HepG2 (cell line): Measurements from ENCODE around the gene ABHD1. TPM values are rescaled to one million over a fixed set of nuclear protein-coding genes. Genes with fewer than 3 reads are reported as not detected.

Experiments used
- ADNP ChIP-seq: sonication (generic); formaldehyde crosslinking; IDR thresholded peaks from 2 replicates; pipeline ENCODE4 v1.4.0; 2020; ENCODE audit warnings: missing genetic modification reagents
- ARID2 ChIP-seq: sonication (generic); formaldehyde crosslinking; IDR thresholded peaks from 2 replicates; pipeline ENCODE4 v1.8.1; 2022; ENCODE audit warnings: mild to moderate bottlenecking, missing genetic modification reagents, borderline replicate concordance
- ATM ChIP-seq: fragments of 450-650 bp; IDR thresholded peaks from 2 replicates; pipeline ENCODE4 v1.7.1; 2017; ENCODE audit warnings: mild to moderate bottlenecking, borderline replicate concordance
- ELF3 ChIP-seq: IDR thresholded peaks from 2 replicates; pipeline ENCODE4 v1.6.1; 2016; ENCODE audit warnings: missing genetic modification reagents, missing compliant biosample characterization
- FOSL1 ChIP-seq: sonication (generic); formaldehyde crosslinking; IDR thresholded peaks from 2 replicates; pipeline ENCODE4 v1.9.0; 2021; ENCODE audit warnings: missing genetic modification reagents, borderline replicate concordance
- FOXC1 ChIP-seq: sonication (generic); formaldehyde crosslinking; IDR thresholded peaks from 2 replicates; pipeline ENCODE4 v1.8.0; 2022; ENCODE audit warnings: mild to moderate bottlenecking, missing genetic modification reagents, borderline replicate concordance
- GZF1 ChIP-seq: sonication (generic); formaldehyde crosslinking; IDR thresholded peaks from 2 replicates; pipeline ENCODE4 v1.5.1; 2020; ENCODE audit warnings: mild to moderate bottlenecking, missing genetic modification reagents
- KAT8 ChIP-seq: IDR thresholded peaks from 2 replicates; pipeline ENCODE4 v1.6.1; 2016; ENCODE audit warnings: missing genetic modification reagents, missing compliant biosample characterization
- NFRKB ChIP-seq: fragments of 450-650 bp; IDR thresholded peaks from 2 replicates; pipeline ENCODE4 v1.6.1; 2017
- RCOR2 ChIP-seq: IDR thresholded peaks from 2 replicates; pipeline ENCODE4 v1.6.1; 2016; ENCODE audit warnings: missing biosample characterization, missing genetic modification reagents
- SNAPC2 ChIP-seq: sonication (generic); formaldehyde crosslinking; IDR thresholded peaks from 2 replicates; pipeline ENCODE4 v1.8.1; 2022; ENCODE audit warnings: mild to moderate bottlenecking, missing genetic modification reagents
- ZNF234 ChIP-seq: sonication (generic); formaldehyde crosslinking; conservative IDR thresholded peaks from 2 replicates; pipeline ENCODE4 v1.5.1; 2020; ENCODE audit warnings: mild to moderate bottlenecking, missing genetic modification reagents
- ZNF260 ChIP-seq: sonication (generic); formaldehyde crosslinking; IDR thresholded peaks from 2 replicates; pipeline ENCODE4 v1.4.0; 2020; ENCODE audit warnings: missing genetic modification reagents, low read depth, mild to moderate bottlenecking, borderline replicate concordance
- ZNF552 ChIP-seq: sonication (generic); formaldehyde crosslinking; IDR thresholded peaks from 2 replicates; pipeline ENCODE4 v1.9.0; 2022; ENCODE audit warnings: missing genetic modification reagents, mild to moderate bottlenecking, borderline replicate concordance
- ZNF563 ChIP-seq: sonication (generic); formaldehyde crosslinking; IDR thresholded peaks from 2 replicates; pipeline ENCODE4 v1.8.0; 2022; ENCODE audit warnings: mild to moderate bottlenecking, moderate library complexity, missing genetic modification reagents
- ZNF646 ChIP-seq: sonication (generic); formaldehyde crosslinking; IDR thresholded peaks from 2 replicates; pipeline ENCODE4 v1.9.0; 2021; ENCODE audit warnings: mild to moderate bottlenecking, missing genetic modification reagents
- ZNF674 ChIP-seq: sonication (generic); formaldehyde crosslinking; IDR thresholded peaks from 2 replicates; pipeline ENCODE4 v1.5.0; 2020; ENCODE audit warnings: low read depth, mild to moderate bottlenecking, missing genetic modification reagents
- ZNF788 ChIP-seq: sonication (generic); formaldehyde crosslinking; IDR thresholded peaks from 2 replicates; pipeline ENCODE4 v1.5.0; 2020; ENCODE audit warnings: mild to moderate bottlenecking, missing genetic modification reagents, borderline replicate concordance
- ZSCAN31 ChIP-seq: sonication (generic); formaldehyde crosslinking; IDR thresholded peaks from 2 replicates; pipeline ENCODE4 v1.5.0; 2020; ENCODE audit warnings: low read depth, mild to moderate bottlenecking, missing genetic modification reagents
- polyA plus RNA-seq, 8 experiments: library from polyadenylated mRNA; depleted of rRNA in 3 of 8; stranded (reverse) in 7 of 8; unstranded in 1 of 8; fragments of >200 nt; fragmentation: Illumina TruSeq in 4 of 8; extraction: Trizol in 4 of 8; gene quantifications; 2 replicates each; pipeline versions ENCODE4 v1.2.1 to v1.2.3, GENCODE V29; 2011 to 2016; ENCODE audit warnings: low read depth in 4 of 8, missing spikeins in 1 of 8, mixed read lengths in 1 of 8; ENCODE audit not compliant: insufficient read depth in 1 of 8
- total RNA-seq, 5 experiments: library from RNA; depleted of rRNA; stranded (reverse); fragments of >200 nt; fragmentation: Illumina TruSeq; extraction: Trizol; gene quantifications; 2 replicates each; pipeline ENCODE4 v1.2.3, GENCODE V29; 2016; ENCODE audit warnings: low read depth in 1 of 5
- TF ChIP-seq, protein P1 (sequence below): sonication (generic); formaldehyde crosslinking; IDR thresholded peaks from 2 replicates; pipeline ENCODE4 v1.4.0; 2020; ENCODE audit warnings: missing genetic modification reagents, borderline replicate concordance

ABHD1 gene
- total and polyA plus RNA-seq, 2 of the 13 experiments (the other 11 are each of a cell fraction or from before 2014, with no cell fraction given), result 0.04 to 0.81 TPM

GRCh38 chr2:27086090-27086723, 37.4 kb upstream of the ABHD1 start (continued):
- TF ChIP-seq FOXC1 (CRISPR knock-in tag) (no peak), ZNF563 (CRISPR knock-in tag) (no peak), ATM (no peak), ZNF552 (CRISPR knock-in tag) (no peak; the same call in 1 of the 2 replicates), ZSCAN31 (0 out of 2 replicates have a peak, but pooled peaks have one; percentile 22), ELF3 (CRISPR knock-in tag) (peak; percentile 69; the same call in 1 of the 2 replicates), ZNF646 (CRISPR knock-in tag) (no peak), SNAPC2 (CRISPR knock-in tag) (peak; percentile 50; the same call in 1 of the 2 replicates), ARID2 (CRISPR knock-in tag) (no peak), ZNF234 (CRISPR knock-in tag) (peak; percentile 99), ZNF260 (CRISPR knock-in tag) (no peak), RCOR2 (CRISPR knock-in tag) (peak; percentile 71; the same call in 1 of the 2 replicates), ZNF674 (CRISPR knock-in tag) (no peak), FOSL1 (0 out of 2 replicates have a peak, but pooled peaks have one; percentile 6), NFRKB (no peak), ZNF788 (CRISPR knock-in tag) (peak; percentile 54), ADNP (CRISPR knock-in tag) (no peak), GZF1 (CRISPR knock-in tag) (peak; percentile 73; the same call in 1 of the 2 replicates), KAT8 (CRISPR knock-in tag) (peak; percentile 80)
- TF ChIP-seq, protein P1, sequence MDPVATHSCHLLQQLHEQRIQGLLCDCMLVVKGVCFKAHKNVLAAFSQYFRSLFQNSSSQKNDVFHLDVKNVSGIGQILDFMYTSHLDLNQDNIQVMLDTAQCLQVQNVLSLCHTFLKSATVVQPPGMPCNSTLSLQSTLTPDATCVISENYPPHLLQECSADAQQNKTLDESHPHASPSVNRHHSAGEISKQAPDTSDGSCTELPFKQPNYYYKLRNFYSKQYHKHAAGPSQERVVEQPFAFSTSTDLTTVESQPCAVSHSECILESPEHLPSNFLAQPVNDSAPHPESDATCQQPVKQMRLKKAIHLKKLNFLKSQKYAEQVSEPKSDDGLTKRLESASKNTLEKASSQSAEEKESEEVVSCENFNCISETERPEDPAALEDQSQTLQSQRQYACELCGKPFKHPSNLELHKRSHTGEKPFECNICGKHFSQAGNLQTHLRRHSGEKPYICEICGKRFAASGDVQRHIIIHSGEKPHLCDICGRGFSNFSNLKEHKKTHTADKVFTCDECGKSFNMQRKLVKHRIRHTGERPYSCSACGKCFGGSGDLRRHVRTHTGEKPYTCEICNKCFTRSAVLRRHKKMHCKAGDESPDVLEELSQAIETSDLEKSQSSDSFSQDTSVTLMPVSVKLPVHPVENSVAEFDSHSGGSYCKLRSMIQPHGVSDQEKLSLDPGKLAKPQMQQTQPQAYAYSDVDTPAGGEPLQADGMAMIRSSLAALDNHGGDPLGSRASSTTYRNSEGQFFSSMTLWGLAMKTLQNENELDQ (CRISPR knock-in tag), result no peak
